COLO668 (cell line): ENCODE measurements around the gene OPA1.

ENCODE experiments used
- DNase-seq: peaks from one replicate; lab custom pipeline; 2025; ENCODE audit not compliant: unreplicated experiment; lab: John Stamatoyannopoulos, UW

The OPA1 gene

GRCh38 chr3:193734737-193735366, 141.8 kb downstream of the OPA1 start:
- no peak for DNase-seq

- no peak for DNase-seq
These were observed 142.8 kb downstream of the OPA1 start for GRCh38 chr3:193735850-193736249.

DNA sequence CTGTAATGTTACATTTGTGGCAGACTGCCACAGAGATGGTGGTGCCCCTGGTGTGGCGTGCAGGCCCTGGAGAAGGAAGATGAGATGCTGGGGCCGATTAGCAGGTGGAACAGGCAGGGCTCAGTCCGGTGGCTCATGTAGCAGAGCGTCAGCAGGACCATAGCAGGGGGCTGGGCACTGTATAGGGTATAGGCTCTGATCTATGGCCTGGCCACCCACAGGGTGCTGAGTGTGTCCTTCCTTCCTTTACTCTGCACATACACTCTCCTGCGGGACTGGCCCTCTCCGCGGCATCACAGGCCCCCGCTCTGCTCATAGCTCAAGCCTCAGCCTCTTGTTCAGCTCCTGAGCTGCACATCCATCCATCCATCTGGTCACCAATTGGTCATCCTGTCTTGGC, 143.6 kb downstream of the OPA1 start:
- no peak for DNase-seq

DNA sequence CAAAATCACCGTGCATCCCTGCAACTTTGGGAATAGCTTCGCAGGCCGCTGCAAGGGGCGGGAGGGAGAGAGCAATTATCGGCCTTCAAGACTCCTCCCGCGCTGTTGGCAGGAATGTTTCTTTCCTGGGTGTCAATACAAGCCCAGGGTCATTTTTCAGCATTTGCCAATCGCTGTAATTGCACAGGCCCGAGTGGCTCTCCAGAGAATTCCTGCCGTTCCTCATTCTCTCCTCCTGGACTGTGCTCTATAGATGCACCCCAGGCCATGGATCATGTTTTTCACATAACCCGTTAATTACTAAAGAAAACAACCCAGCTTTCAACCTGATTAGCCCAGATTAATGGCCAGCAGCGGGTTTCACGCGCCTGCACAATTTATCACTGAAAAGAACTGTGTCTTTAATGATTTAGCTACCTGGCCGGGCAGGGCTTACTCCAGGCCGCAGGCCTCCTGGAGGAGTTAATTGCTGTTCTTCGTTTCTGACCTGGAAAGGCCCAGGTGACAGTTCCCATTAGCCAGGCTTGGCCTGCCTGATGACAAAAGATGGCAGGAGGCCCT, 144.3 kb downstream of the OPA1 start:
- no peak for DNase-seq

DNA sequence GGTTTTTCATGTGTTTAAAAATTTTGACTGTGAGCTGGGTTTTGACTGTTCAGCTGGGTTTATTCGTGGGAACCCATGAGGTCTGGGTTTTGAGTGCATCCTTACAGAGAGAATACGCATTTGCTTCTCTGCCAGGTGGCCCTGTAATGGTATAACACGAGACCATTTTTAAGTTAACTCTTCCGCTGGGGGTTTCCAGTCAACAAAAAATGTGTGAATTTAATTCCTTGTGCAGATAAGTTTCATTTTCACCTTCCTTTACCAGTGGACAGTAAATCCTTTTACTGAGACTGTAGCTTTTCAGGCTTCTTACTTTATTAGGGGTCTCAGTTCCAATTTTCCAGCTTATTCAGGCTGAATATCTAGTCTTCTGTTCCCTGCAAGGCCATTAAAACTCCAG, 149.6 kb downstream of the OPA1 start:
- DNase-seq: no peak

DNA sequence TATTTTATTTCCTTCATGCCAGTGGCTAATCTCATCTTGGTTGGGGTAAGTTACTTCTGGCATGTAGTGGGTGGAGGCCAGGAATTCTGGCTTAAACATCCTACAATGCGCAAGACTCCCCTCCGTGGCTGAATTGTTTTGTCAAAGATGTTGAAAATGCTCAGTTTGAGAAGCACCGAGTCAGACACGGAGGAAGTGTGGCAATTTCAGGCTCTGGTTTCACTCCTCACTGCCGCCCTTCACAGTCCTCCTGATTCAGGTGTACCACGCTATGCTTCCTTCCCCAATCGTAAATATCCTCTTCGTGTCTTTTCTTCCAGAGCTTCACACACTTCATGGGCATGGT, 150.7 kb downstream of the OPA1 start:
- DNase-seq: peak; percentile 41

- peak; percentile 54 for DNase-seq
These were observed 151.2 kb downstream of the OPA1 start for GRCh38 chr3:193744048-193744821.

DNA sequence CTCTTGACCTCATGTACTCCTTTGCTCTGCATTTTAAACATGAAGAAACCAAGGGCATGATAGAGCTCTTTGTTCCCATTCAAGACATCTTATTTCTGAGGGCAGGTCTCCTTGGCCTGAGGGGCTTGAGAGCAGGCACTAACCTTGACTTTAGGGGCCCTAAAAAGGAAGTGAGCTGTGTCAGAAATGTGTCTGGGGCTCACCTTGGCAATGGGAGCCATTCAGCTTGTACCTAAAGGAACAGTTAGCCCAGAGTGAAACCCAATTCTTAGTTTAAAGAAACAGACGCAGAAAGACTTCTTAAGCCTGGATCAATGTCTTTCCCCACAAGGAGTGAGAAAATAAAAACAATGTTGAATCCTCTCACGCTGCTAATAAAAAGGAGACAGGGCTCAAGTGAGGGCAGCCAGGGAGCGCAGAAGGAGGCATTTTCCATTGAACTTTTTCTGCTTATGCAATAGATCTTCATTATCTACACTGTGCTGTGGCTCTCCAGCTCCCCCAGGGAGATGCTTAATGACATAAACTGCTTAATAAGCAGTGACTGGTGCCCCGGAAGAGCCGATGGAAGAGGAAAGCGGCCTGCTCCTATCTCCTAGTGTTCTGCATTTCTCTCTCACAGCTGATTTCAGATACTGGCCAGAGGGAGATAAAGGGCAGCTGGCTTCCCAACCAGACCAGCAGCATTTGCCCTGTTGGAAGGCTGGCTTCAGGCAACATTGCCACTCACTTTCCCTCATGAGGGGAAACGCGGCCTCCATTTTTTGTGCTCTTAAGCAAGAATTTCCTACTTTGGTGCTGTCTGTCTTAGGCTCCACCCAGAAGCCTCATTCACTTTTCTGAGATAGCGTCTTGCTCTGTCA, 152.0 kb downstream of the OPA1 start:
- DNase-seq: peak; percentile 14

DNA sequence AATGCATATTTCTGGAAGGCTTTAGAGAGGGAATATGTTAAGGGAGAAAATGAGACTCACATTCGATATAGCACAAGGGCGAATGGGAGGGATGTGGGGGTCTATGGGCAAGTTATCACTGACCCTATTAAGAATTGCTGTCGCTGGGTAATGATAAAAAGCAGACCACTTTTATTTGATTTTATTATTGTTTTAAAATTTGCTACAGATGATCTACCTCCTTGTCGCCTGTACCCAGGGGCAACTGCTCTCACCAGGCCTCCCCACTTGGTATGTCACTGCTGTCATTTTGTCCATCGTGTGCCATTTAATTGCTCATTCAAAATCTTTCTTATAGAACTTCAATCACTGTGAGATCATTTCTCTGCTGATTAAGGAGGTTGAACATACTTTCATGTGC, 153.8 kb downstream of the OPA1 start:
- no peak for DNase-seq
